ENCODE data around the gene LRP4.
"Not testable (repeated sequence)": the region's sequence is repeated elsewhere in the genome, so short reads cannot be mapped to it uniquely, and the experiment has no call there.

LRP4 gene

GRCh38 chr11:46930089-46930488 lies 11.7 kb upstream of the LRP4 start:
- no peak overlapping the region for H3K4me2 ChIP-seq (ENCODE audit: low read depth, low read length, poor library complexity, severe bottlenecking)
- no peak overlapping the region for H3K9ac ChIP-seq (ENCODE audit: low read depth, low read length, poor library complexity, severe bottlenecking)
- H4K20me1 ChIP-seq (ENCODE audit: insufficient read depth, low read length, poor library complexity, severe bottlenecking): no peaks in the 10 kb centered on the region
- TF ChIP-seq CTCF (conservative IDR thresholded peaks at IDR 0.05; ENCODE audit: low read length) (no peak), EZH2phosphoT487 (IDR thresholded peaks at IDR 0.05; ENCODE audit: borderline replicate concordance) (no peak)
- H3K79me2 ChIP-seq (ENCODE audit: insufficient read depth, low read length): no peaks in the 10 kb centered on the region
- H2AFZ ChIP-seq (ENCODE audit: low read length): peak overlapping the region; percentile 6
- H3K4me3 ChIP-seq (ENCODE audit: low read length, poor library complexity, severe bottlenecking): no peak overlapping the region
- no peaks in the 10 kb centered on the region for H3K9me2 ChIP-seq (replicated peaks; ENCODE audit: low read depth, low read length)
- H3K27me3 ChIP-seq (ENCODE audit: insufficient read depth, low read length, poor library complexity, severe bottlenecking): no peaks in the 10 kb centered on the region
- H3K36me3 ChIP-seq (ENCODE audit: insufficient read depth, low read length): no peaks in the 10 kb centered on the region
- no peaks in the 10 kb centered on the region for H3F3A ChIP-seq (ENCODE audit: low read depth)
- no peaks in the 10 kb centered on the region for H3K4me1 ChIP-seq (ENCODE audit: insufficient read depth, low read length, poor library complexity, severe bottlenecking)
- H3K9me3 ChIP-seq (ENCODE audit: insufficient read depth, low read depth, low read length): no peaks in the 10 kb centered on the region; the same call in 1 of the 2 replicates

- not testable (repeated sequence) for H3K36me3 ChIP-seq (ENCODE audit: insufficient read depth, low read length); H3F3A ChIP-seq (ENCODE audit: low read depth); H3K79me2 ChIP-seq (ENCODE audit: insufficient read depth, low read length); H3K9me3 ChIP-seq (ENCODE audit: insufficient read depth, low read depth, low read length); H3K4me3 ChIP-seq (ENCODE audit: low read length, poor library complexity, severe bottlenecking); H4K20me1 ChIP-seq (ENCODE audit: insufficient read depth, low read length, poor library complexity, severe bottlenecking); H3K4me1 ChIP-seq (ENCODE audit: insufficient read depth, low read length, poor library complexity, severe bottlenecking); H3K9ac ChIP-seq (ENCODE audit: low read depth, low read length, poor library complexity, severe bottlenecking); H3K4me2 ChIP-seq (ENCODE audit: low read depth, low read length, poor library complexity, severe bottlenecking); H2AFZ ChIP-seq (ENCODE audit: low read length); H3K9me2 ChIP-seq (replicated peaks; ENCODE audit: low read depth, low read length); H3K27me3 ChIP-seq (ENCODE audit: insufficient read depth, low read length, poor library complexity, severe bottlenecking)
Observed at GRCh38 chr11:46928701-46929100, 10.4 kb upstream of the LRP4 start.

- not testable (repeated sequence) for H3K4me2 ChIP-seq (ENCODE audit: low read depth, low read length, poor library complexity, severe bottlenecking); H3F3A ChIP-seq (ENCODE audit: low read depth); H3K4me3 ChIP-seq (ENCODE audit: low read length, poor library complexity, severe bottlenecking); H2AFZ ChIP-seq (ENCODE audit: low read length); H3K36me3 ChIP-seq (ENCODE audit: insufficient read depth, low read length); H3K4me1 ChIP-seq (ENCODE audit: insufficient read depth, low read length, poor library complexity, severe bottlenecking); H3K79me2 ChIP-seq (ENCODE audit: insufficient read depth, low read length); H3K27me3 ChIP-seq (ENCODE audit: insufficient read depth, low read length, poor library complexity, severe bottlenecking); H3K9ac ChIP-seq (ENCODE audit: low read depth, low read length, poor library complexity, severe bottlenecking); H4K20me1 ChIP-seq (ENCODE audit: insufficient read depth, low read length, poor library complexity, severe bottlenecking); H3K9me3 ChIP-seq (ENCODE audit: insufficient read depth, low read depth, low read length); H3K9me2 ChIP-seq (replicated peaks; ENCODE audit: low read depth, low read length)
Observed at GRCh38 chr11:46927928-46928327, 9.6 kb upstream of the LRP4 start.

GRCh38 chr11:46920755-46921154 lies 2.4 kb upstream of the LRP4 start:
- no peak overlapping the region for H3K9ac ChIP-seq (ENCODE audit: low read depth, low read length, poor library complexity, severe bottlenecking)
- H3K4me2 ChIP-seq (ENCODE audit: low read depth, low read length, poor library complexity, severe bottlenecking): no peak overlapping the region
- no peak overlapping the region for H3K4me3 ChIP-seq (ENCODE audit: low read length, poor library complexity, severe bottlenecking)
- no peaks in the 10 kb centered on the region for H3K9me3 ChIP-seq (ENCODE audit: insufficient read depth, low read depth, low read length)
- H4K20me1 ChIP-seq (ENCODE audit: insufficient read depth, low read length, poor library complexity, severe bottlenecking): no peaks in the 10 kb centered on the region
- H3K9me2 ChIP-seq (replicated peaks; ENCODE audit: low read depth, low read length): no peaks in the 10 kb centered on the region
- H3F3A ChIP-seq (ENCODE audit: low read depth): no peaks in the 10 kb centered on the region
- peaks cover 8% of the 10 kb centered on the region for H3K27me3 ChIP-seq (ENCODE audit: insufficient read depth, low read length, poor library complexity, severe bottlenecking)
- no peaks in the 10 kb centered on the region for H3K36me3 ChIP-seq (ENCODE audit: insufficient read depth, low read length)
- H2AFZ ChIP-seq (ENCODE audit: low read length): peak overlapping the region; percentile 58; the same call in 1 of the 2 replicates
- no peak for TF ChIP-seq EZH2phosphoT487 (IDR thresholded peaks at IDR 0.05; ENCODE audit: borderline replicate concordance)
- no peak for TF ChIP-seq CTCF (conservative IDR thresholded peaks at IDR 0.05; ENCODE audit: low read length)
- no peaks in the 10 kb centered on the region for H3K79me2 ChIP-seq (ENCODE audit: insufficient read depth, low read length)
- H3K4me1 ChIP-seq (ENCODE audit: insufficient read depth, low read length, poor library complexity, severe bottlenecking): peaks cover 28% of the 10 kb centered on the region

Data from Loucy (cell line).